GM19372 (cell line): Measurements from ENCODE around the gene SEMA5A.

Experiments used
- ATAC-seq: cut with Tn5 transposase; IDR thresholded peaks from one replicate; pipeline ENCODE4 v1.9.1; 2021; ENCODE audit warnings: mild to moderate bottlenecking, low read depth, moderate library complexity; ENCODE audit not compliant: unreplicated experiment

SEMA5A gene, protein sequence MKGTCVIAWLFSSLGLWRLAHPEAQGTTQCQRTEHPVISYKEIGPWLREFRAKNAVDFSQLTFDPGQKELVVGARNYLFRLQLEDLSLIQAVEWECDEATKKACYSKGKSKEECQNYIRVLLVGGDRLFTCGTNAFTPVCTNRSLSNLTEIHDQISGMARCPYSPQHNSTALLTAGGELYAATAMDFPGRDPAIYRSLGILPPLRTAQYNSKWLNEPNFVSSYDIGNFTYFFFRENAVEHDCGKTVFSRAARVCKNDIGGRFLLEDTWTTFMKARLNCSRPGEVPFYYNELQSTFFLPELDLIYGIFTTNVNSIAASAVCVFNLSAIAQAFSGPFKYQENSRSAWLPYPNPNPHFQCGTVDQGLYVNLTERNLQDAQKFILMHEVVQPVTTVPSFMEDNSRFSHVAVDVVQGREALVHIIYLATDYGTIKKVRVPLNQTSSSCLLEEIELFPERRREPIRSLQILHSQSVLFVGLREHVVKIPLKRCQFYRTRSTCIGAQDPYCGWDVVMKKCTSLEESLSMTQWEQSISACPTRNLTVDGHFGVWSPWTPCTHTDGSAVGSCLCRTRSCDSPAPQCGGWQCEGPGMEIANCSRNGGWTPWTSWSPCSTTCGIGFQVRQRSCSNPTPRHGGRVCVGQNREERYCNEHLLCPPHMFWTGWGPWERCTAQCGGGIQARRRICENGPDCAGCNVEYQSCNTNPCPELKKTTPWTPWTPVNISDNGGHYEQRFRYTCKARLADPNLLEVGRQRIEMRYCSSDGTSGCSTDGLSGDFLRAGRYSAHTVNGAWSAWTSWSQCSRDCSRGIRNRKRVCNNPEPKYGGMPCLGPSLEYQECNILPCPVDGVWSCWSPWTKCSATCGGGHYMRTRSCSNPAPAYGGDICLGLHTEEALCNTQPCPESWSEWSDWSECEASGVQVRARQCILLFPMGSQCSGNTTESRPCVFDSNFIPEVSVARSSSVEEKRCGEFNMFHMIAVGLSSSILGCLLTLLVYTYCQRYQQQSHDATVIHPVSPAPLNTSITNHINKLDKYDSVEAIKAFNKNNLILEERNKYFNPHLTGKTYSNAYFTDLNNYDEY

GRCh38 chr5:9545992-9546851, at the start of gene SEMA5A:
Gene SEMA5A, minus strand, starts transcription at chr5:9546075. Its CDS starts 166,129 bp downstream, at chr5:9379946.
- peak; percentile 37 for ATAC-seq

- no peak for ATAC-seq
These were observed 49.0 kb upstream of the SEMA5A start for GRCh38 chr5:9594913-9595312.

DNA sequence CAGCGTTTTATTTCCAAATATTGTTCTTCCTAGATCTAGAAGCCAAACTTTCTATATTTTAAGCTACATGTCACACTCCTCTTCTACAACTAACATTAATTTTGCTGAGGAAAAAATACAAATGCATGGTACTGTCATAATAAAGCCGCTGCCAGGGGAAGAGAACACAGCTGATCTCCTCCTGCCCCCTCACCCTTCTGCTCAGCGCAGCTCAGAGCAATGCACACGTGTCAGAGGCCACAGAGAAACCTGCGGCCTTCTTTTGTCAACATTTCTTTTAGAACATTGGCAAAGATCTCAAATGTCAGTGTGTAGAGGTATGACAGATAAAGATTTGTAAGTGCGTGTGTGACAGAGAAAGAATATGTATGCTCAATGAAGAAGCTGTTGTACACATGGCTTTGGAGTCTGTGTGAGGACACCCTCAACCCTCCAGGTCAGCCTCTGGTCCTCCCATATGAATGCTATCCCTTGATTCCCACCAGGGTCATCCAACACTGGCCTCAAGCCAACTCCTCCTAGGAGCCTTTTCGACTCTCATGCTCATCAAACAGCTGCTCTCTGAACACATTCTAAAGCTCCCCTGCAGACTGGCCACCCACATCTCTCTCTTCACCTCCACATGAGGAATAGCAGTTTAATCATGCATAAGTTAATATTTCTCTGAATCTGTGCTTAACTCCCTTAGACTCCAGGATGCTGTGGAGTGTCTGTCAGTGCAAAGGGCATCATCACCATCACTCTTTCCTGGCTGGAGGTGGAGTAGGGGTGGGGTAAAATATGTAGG, 43.4 kb upstream of the SEMA5A start:
- ATAC-seq, result no peak

- ATAC-seq, result no peak
These were observed 42.4 kb upstream of the SEMA5A start for GRCh38 chr5:9588254-9588653.

DNA sequence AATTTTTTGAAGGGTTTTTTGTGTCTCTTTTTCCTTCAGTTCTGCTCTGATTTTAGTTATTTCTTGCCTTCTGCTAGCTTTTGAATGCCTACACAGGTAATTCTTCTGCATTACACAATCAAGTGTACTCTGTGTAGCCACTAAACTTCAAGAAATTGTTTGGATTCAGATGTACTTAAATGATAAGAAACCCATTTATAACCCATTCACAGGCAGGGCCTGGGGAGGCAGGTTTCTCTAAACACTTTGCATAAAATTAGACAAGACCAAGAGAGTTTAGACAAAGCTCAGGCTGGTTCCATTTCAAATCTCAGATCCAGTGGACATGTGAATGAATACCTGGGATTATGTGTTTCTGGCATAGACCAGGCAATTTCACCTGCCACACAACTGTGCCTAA, 41.3 kb upstream of the SEMA5A start:
- ATAC-seq, result no peak

DNA sequence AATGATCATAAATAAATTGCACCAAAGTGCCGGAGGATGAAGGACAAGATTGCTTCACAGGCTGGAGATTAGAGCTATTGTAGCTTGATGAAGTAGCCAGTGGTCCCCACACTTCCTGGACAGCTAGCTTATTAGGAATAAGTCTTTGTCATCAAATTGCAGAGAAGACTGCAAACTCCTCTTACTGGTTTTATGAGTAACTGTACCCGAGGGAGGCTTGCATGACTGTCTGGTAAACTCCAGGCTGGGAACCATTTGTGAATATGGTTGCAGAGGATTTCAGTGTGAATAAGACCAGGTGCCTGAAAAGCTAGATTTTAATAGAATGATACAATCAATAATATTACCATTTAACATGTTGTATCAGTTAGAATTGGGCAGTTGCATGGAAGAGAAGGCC, 36.5 kb upstream of the SEMA5A start:
- ATAC-seq, result no peak

- no peak for ATAC-seq
These were observed 27.9 kb upstream of the SEMA5A start for GRCh38 chr5:9573796-9574195.

DNA sequence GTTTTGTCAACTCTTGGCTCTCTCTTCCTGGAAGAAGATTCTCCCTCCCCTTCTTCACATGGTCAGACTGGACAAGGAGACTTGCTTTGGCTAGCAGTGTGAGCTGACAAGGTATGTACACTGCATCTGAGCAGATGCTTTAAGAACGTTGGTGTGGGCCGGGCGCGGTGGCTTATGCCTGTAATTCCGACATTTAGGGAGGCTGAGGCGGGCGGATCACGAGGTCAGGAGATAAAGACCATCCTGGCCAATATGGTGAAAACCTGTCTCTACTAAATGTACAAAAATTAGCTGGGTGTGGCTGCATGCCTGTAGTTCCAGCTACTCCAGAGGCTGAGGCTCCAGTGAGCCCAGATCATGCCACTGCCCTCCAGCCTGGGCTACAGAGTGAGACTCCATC, 26.4 kb upstream of the SEMA5A start:
- ATAC-seq, result no peak

- ATAC-seq, result no peak
These were observed 25.0 kb upstream of the SEMA5A start for GRCh38 chr5:9570876-9571275.

GRCh38 chr5:9567039-9567438, 21.2 kb upstream of the SEMA5A start:
- no peak for ATAC-seq

DNA sequence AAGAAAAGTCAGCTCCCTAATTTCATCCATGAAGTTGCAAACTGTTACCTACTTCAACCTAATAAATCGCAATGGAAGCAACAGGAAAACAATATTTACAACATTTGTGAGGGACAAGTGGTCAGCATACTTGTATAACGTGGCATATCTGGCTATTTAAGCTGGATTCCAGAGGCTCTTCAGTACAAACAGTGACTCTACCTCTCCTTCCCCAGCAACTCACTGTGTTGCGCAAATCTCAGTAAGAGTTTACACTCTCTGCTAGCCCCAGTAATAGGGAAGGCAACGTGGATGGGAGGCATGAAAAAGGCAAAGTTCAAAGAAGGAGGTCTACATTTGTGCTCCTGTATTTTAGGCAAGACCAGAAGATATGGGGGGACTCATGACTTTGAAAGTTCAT, 18.9 kb upstream of the SEMA5A start:
- no peak for ATAC-seq

DNA sequence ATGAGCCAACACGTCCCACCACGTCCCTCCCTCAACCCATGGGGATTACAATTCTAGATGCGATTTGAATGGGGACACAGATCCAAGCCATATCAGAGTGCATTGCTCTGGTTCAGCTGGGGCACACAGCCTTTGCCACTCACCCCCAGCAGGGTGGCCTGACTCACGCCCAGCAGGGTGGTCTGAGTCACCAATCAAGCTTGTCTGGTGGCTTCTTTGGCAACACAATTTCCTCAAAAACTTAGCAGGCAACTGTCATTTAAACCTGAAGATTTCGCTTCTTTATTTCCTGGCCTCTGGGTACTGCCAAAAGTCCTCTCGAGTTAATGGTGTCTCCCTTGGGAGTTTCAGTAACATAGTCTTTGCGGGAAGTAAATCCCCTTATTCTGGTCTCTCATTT, 16.3 kb upstream of the SEMA5A start:
- ATAC-seq, result no peak

GRCh38 chr5:9559965-9560364, 14.1 kb upstream of the SEMA5A start:
- no peak for ATAC-seq

DNA sequence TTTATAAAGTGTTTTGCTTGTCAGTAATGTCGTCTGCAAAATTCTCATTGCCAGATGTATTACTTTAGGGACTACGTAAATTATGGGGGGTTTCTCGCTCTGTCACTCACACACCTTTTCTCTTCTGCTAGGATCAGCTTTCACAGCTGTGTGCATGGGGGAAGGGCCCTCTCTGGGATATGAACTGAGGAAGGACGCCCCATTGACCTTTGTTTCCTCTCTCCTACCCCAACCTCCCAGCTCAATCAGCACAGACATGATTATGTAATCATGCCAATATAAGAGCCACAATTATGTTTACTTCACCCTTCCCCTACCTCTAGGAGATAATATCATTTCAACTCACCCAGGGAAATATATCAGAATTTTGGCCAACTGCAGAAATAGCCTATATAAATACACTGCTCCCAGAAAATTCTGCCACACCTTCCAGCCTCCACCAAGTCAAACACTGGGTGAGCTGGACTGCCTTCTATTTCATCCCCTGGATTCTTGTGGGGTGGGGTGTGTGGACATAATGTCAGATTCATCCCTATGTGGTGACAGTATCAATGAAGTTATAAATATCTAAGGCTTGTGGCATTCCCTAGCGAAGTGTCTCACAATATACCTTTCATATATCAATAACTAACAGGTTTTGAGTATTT, 12.6 kb upstream of the SEMA5A start:
- ATAC-seq, result no peak

DNA sequence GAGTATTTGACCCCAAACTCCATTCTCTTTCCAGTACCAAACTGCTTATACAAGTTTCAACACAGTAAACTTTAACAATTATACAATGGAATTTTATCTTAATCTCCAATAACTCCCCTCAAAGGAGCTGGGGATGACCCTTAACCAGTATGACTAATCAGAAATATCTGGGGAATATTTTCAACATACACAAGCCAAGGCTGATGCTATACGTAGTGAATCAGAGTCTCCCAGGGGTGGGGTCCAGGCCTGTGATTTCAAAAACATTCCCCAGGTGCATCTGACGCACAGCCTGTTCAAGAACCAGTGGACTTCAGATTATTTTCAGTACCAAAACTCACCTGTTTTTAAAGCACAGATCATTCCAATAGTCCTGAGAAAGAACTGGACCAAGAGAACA, 11.8 kb upstream of the SEMA5A start:
- ATAC-seq, result no peak

DNA sequence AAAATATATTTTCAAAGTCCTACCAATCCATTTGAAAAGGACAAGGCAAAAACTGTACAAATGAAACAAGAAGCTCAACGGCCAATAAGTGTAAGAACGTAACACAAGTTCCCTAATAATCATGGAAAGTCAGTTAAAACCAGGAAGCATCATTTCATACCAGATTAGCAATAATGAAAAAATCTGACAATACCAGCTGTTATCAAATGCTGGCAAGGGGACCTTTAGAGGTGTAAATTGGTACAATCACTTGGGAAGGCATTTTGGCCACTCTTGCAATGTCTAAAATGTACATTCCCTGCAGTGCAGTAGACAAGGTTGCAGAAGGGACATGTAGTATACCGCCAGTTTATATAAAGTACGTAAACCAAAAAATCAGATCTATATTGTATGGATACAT, 10.1 kb upstream of the SEMA5A start:
- no peak for ATAC-seq

DNA sequence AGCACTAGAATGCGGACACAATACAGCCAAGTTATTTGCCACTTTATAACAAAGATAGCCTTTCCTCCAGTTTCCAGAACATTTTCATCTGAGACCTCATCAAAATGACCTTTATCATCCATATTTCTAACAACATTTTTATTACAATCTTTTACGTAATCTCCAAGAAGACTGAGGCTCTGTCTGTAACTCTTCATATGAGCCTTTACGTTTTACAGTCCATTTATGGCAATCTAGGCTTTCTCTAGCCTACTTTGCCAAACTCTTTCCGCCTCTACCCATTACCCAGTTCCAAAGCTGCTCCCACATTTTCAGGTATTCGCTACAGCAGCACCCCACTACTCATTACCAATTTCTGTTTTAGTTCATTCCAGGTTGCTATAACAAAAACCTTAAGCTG, 8.2 kb upstream of the SEMA5A start:
- ATAC-seq, result no peak

DNA sequence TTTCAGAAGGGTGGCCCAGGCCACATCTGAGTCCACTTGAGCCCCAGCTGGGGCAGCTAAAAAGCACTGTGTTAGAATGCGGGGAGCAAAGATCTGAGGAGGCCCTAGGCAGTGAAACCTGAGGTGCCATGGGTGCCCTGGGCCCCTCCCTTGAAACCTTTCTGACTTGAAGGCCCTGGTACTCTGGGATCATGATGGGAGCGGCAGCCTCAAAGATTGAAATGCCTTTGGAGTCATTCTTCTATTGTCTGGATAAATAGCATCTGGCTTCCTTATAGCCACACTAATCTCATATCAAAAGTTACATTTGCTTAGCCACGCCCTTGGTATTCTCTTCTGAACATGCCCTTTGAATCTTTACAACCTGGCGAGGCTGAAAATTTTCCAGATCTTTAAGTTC, 7.7 kb upstream of the SEMA5A start:
- ATAC-seq, result no peak
